Erythroblast (primary cell): ENCODE data around the gene PPFIA2.

Source experiments
- DNase-seq, 2 experiments: peaks; one replicate each; lab custom pipeline; 2025; lab: John Stamatoyannopoulos, UW
- GATA1 ChIP-seq: IDR thresholded peaks from 2 replicates; pipeline ENCODE4 v1.6.1; 2011; ENCODE audit warnings: low read depth, mild to moderate bottlenecking, control low read depth, low read length, moderate library complexity
- POLR2A ChIP-seq: IDR thresholded peaks from 2 replicates; pipeline ENCODE4 v1.6.1; 2011; ENCODE audit warnings: mild to moderate bottlenecking, low read length

The PPFIA2 gene

DNA sequence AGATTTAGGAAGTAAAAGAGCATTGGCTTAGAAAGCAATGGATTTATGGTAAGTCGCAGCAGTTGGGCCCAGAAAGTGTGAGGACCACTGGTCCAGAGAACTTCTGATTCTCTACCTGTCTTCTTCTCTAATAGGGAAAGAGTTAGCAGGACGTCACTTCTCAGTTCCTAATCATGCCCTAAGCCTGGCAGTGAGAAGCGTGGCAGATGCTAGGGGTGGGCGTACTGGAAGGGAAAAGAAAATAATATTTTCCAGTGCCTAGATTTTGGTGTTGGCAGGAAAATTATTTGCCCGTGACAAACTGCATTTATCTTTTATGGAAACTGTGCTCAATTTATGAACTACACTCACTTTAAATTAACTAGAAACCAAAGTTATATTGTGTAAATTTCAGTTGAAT, 212.3 kb downstream of the PPFIA2 start:
- TF ChIP-seq GATA1 (no peak), POLR2A (no peak)
- DNase-seq: no peak

- no peak for TF ChIP-seq GATA1
- TF ChIP-seq POLR2A: no peak
These were observed 215.5 kb downstream of the PPFIA2 start for GRCh38 chr12:81543621-81544139.

DNA sequence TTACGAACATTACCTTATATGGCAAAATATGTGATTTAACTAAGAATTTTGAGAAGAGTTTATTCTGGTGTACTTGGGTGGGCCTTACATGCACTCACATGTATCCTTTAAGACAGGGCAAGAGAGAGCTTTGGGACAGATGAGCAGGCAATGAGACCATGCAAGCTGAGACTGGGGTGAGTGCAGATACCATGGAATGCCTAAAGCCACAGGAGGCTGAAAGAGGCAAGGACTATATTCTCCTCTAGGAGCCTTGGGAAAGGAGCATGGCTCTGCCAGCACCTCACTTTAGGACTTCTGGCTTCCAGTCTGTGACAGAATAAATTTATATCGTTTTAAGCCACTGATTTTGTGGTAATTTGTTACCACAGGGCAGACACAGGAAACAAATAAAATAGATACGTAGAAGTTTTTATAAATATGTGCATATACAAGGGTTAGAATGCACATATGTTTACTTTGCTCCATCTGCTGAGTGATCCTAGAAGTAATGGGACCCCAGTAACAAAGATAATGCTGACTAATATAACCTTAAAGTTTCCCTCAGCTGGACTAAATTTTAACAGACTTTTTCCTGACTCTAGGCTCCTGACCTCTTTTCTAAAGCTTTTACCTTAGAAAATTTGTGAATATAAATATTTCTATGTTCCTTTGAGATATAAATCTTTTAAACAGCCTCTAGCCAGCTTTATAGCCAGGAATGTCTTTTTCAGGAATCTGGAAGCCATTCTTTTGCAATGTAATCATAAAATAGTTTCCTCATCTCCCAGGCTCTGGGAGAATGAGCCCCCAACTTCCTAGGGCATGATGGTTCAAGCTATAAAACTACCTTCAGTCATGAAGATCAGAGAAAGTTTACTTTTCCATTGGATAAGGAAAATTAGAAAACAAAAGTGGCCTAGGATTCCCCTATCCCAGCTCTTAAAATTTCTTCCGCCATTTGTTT, 216.8 kb downstream of the PPFIA2 start:
- DNase-seq: no peak
- TF ChIP-seq GATA1 (no peak), POLR2A (no peak)

More at GRCh38 chr12:81543621-81544139, 215.5 kb downstream of the PPFIA2 start:
- no peak for DNase-seq

DNA sequence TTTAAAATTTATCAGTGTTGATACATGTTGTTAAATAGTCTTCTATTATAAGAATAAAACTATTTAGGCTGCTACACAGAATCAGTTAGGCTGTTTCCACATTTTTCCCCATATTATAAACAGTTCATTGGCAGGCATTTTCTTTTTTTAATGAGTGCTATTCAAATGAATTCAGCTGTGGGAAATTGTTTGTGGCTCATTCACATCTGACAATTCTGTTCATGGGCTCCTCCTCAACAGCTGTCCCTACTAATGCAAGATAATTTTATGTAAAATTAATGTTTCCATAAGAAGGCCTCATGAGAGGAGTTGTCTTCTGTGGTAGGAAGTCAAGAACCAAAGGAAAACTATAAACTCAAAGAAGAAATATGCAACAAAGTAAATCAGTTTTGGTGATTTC, 218.0 kb downstream of the PPFIA2 start:
- TF ChIP-seq GATA1 (no peak), POLR2A (no peak)
- no peak for DNase-seq

- DNase-seq: no peak
- TF ChIP-seq POLR2A (no peak), GATA1 (no peak)
These were observed 219.9 kb downstream of the PPFIA2 start for GRCh38 chr12:81539279-81539678.

DNA sequence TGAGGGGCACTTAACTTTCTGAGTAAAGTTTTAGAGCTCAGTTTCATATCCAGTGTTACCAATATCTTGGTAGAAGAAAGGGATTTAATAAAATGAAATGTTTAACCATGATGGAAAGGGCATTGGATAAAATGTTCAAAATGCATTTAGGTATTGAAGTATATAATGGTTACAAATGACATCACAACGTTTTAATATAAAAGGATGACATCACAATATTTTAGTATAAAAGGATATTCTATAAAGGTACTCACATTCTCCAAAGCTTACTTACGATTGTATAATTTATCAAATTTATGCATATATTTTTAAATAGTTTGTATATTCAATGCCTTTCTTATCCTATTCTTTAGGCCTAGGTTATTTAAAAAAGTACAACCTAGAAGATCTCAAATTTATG, 226.1 kb downstream of the PPFIA2 start:
- DNase-seq: no peak
- TF ChIP-seq POLR2A (no peak), GATA1 (no peak)

DNA sequence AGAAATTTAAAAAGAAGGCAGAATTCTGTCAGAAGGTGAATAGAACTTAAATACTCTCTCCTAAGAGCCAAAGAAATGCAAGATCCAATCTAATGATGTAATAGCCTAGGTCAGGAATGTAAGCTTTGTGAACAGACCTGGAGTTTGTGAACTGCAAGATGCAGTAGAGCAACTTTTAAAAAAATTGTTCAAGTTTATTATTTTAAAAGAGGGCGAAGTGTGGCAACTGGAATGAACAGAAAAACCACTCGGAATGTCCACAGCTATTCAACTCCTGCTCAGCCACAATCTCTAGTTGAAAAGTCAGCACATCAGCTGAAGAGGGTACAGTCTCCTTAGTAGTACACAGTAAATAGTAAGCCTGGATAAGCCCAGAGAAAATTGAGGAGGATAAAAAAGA, 228.8 kb downstream of the PPFIA2 start:
- TF ChIP-seq POLR2A (no peak), GATA1 (no peak)
- DNase-seq: no peak

DNA sequence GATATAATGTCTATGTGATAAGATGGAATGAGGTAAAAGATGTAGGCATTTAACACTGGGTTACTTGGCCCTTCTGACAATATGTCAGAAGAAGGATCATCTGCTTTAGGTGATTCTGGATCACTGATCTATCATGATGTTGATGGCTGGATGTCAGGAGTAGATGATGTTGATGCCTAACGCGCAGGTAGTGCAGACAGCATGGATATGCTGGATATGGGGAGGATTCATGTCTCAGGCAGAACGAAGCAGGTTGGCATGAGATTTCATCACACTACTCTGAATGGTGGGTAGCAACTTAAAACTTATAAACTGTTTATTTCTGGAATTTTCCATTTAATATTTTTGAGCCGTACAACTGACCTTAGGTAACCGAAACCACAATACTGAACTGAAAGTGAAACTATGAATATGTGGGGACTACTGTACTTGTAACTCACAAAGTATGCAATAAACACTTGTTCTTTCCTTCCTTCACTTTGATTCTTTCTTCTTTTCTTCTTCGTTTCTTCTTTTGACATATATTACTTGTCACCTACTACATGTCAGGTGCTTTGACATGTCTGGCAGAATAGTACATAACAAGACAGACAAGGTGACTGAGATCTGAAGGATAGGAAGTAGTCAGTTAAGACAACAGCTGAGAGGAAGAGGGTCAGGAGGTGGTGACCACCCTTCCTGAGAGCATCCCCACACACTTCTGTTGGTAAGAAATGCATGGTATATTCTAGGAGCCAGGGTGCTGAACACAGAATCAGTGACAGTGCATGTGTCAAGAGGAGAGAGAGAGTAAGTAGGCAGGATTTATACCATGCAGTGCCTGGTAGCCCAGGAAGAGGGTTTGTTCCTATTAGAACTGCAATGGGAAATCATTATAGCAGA, 238.8 kb downstream of the PPFIA2 start:
- DNase-seq: no peak
- TF ChIP-seq GATA1: no peak
- no peak for TF ChIP-seq POLR2A

DNA sequence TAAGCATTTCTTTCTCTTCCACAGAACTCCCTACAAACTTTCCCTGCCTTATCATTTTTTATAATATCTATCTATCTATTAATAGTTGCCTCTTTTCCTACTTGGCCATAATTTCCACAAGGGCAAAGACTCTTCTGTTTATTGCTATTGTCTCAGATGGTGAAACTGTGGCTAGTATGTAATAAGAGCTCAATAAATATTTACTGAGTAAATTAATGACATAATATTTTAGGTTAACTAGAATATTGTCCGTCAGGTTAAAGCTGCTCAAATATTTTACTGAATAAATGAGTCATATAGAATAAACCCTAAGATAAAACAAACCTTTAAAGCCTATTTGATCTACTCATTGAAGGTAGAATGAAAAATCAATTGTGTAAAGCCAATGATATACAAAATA, 240.5 kb downstream of the PPFIA2 start:
- no peak for TF ChIP-seq GATA1
- no peak for TF ChIP-seq POLR2A
- no peak for DNase-seq

DNA sequence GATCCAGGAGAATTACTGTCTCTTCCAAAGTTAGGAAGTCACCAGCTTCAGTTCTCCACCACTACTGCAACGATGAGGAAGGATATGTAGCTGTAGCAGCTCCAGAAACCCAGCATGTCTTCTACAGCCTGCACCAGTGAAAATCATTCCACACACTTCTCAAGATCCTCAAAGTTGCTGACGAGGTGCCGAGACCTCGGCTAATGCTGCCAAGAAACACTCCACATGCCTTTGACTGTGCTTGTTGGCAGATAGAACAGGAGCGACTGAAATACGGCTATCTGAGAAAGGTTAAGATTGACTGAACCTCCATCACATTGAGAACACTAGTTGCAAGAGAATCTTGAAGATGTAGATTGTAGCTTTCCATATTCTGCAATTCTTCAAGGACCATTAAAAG, 241.9 kb downstream of the PPFIA2 start:
- no peak for TF ChIP-seq GATA1
- no peak for TF ChIP-seq POLR2A

DNA sequence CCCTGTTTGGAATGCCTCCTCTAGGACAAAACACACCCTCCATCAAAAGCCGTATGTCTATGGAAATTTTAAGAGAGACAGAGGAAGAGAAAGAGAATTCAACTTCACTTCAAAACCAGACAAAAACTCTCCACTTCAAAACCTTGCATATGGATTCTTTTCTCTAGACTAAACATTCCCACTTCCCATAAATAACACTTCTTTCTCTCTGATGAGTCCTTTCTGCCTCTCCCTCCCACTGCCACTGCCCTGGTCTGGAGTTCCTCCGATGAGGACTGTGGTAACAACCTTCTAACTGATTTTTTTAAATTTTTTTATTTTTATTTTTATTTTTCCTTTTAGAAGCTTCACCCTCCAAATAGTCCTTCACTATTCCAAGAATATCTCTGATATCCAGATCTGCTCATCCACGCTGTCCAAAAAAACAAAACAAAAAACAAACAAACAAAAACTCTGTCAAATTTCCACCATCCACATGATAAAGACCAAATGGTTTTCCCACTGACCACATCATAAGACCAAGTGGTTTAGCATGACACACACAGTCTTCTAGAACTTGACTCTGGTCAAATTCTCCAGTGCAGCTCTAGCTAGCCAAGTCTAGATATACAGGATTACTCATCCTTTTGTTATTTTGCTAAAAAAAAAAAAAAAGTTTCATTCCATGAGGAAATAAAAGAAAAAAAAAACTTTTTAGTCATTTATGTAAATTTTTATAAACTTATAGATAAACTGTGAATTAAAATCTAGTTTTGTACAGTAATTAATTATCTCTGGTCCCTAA, 256.0 kb downstream of the PPFIA2 start:
- DNase-seq: no peak
- TF ChIP-seq GATA1 (no peak), POLR2A (no peak)

More for the DNA sequence above, 241.9 kb downstream of the PPFIA2 start:
- no peak for DNase-seq

- no peak for DNase-seq
- TF ChIP-seq POLR2A (no peak), GATA1 (no peak)
These were observed 258.4 kb downstream of the PPFIA2 start for GRCh38 chr12:81500788-81501187.

DNA sequence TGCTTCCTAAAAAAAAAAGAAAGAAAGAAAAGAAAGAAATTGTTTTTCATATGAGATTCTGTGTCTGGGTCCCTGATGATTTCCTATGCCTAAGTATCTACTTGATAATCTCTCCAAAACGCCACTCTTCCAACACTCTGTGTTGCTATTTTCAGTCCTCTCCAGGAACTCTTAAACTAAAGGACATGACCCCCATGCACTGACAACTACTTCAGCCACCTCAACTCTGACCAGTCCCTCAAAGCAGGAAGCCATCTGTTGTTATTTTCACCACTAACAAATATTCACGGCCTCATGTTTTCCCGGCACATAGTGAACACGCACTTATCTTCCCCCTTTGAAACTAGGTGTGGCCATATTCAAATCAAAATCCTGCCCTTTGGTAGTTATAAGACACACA, 259.3 kb downstream of the PPFIA2 start:
- no peak for DNase-seq
- no peak for TF ChIP-seq POLR2A
- TF ChIP-seq GATA1: no peak
